NCI-H2081 (cell line): ENCODE measurements around the gene SMYD4.
"Not testable (repeated sequence)": the region's sequence is repeated elsewhere in the genome, so short reads cannot be mapped to it uniquely, and the experiment has no call there.

ENCODE experiments used
- DNase-seq, 2 experiments: peaks; one replicate each; lab custom pipeline; 2025; lab: John Stamatoyannopoulos, UW

SMYD4 gene

GRCh38 chr17:1829592-1830257 lies at the start of gene SMYD4, which contains the start of gene RPA1:
TSS of gene SMYD4 (minus strand) at chr17:1829902. CDS start at chr17:1827994, 1,908 bp downstream.
TSS of gene RPA1 (plus strand) at chr17:1830005. CDS start at chr17:1830094, 89 bp downstream.
- peak; percentile 70 to 85 for DNase-seq

GRCh38 chr17:1878419-1879121 lies 48.9 kb upstream of the SMYD4 start:
- no peak for DNase-seq

- DNase-seq: no peak
These were observed 45.9 kb upstream of the SMYD4 start for GRCh38 chr17:1875597-1875996.

GRCh38 chr17:1873418-1873817 lies 43.7 kb upstream of the SMYD4 start:
- no peak for DNase-seq

- DNase-seq: no peak
These were observed 43.3 kb upstream of the SMYD4 start for GRCh38 chr17:1872976-1873375.

GRCh38 chr17:1872254-1872653 lies 42.6 kb upstream of the SMYD4 start:
- DNase-seq: no peak

- DNase-seq: no peak
These were observed 42.1 kb upstream of the SMYD4 start for GRCh38 chr17:1871756-1872155.

GRCh38 chr17:1870592-1870991 lies 40.9 kb upstream of the SMYD4 start:
- no peak for DNase-seq

- no peak for DNase-seq
These were observed 38.4 kb upstream of the SMYD4 start for GRCh38 chr17:1868090-1868489.

- DNase-seq: no peak
These were observed 37.6 kb upstream of the SMYD4 start for GRCh38 chr17:1867307-1867706.

- peak in 1 of 2 experiments; percentile 23 for DNase-seq
These were observed 35.7 kb upstream of the SMYD4 start for GRCh38 chr17:1865252-1866037.

GRCh38 chr17:1861391-1862010 lies 31.8 kb upstream of the SMYD4 start:
- DNase-seq: no peak

GRCh38 chr17:1860978-1861377 lies 31.3 kb upstream of the SMYD4 start:
- DNase-seq: no peak

GRCh38 chr17:1856462-1856861 lies 26.8 kb upstream of the SMYD4 start:
- DNase-seq: not testable (repeated sequence)

GRCh38 chr17:1853698-1854097 lies 24.0 kb upstream of the SMYD4 start:
- no peak for DNase-seq

- DNase-seq: no peak
These were observed 22.6 kb upstream of the SMYD4 start for GRCh38 chr17:1852327-1852726.

GRCh38 chr17:1847191-1847590 lies 17.5 kb upstream of the SMYD4 start:
- DNase-seq: no peak

GRCh38 chr17:1843947-1844346 lies 14.2 kb upstream of the SMYD4 start:
- no peak for DNase-seq

- no peak for DNase-seq
These were observed 9.8 kb upstream of the SMYD4 start for GRCh38 chr17:1839516-1839915.

- no peak for DNase-seq
These were observed 4.9 kb upstream of the SMYD4 start for GRCh38 chr17:1834380-1835149.

- DNase-seq: peak in 1 of 2 experiments; percentile 7
These were observed 586 bp upstream of the SMYD4 start for GRCh38 chr17:1830288-1830687.

GRCh38 chr17:1829216-1829591 lies 498 bp downstream of the SMYD4 start:
- DNase-seq: no peak
